ENCODE data around the gene SULT1C4. TPM values are rescaled to one million over a fixed set of nuclear protein-coding genes. Genes with fewer than 3 reads are reported as not detected.
"Not testable (repeated sequence)": the region's sequence is repeated elsewhere in the genome, so short reads cannot be mapped to it uniquely, and the experiment has no call there.

SULT1C4 gene
- total RNA-seq: 0.32 TPM

- ATAC-seq: no peak
Measured at GRCh38 chr2:108377815-108378630, at the start of gene SULT1C4. Gene SULT1C4, plus strand, starts transcription at chr2:108377954. Its CDS starts 384 bp downstream, at chr2:108378338.

GRCh38 chr2:108329771-108330170 is 48.0 kb upstream of the SULT1C4 start:
- ATAC-seq: no peak

- no peak for ATAC-seq
Measured at GRCh38 chr2:108330979-108331378, 46.8 kb upstream of the SULT1C4 start.

GRCh38 chr2:108345951-108346350 is 31.8 kb upstream of the SULT1C4 start:
- ATAC-seq: no peak

GRCh38 chr2:108346827-108347226 is 30.9 kb upstream of the SULT1C4 start:
- ATAC-seq: no peak

- no peak for ATAC-seq
Measured at GRCh38 chr2:108347786-108348185, 30.0 kb upstream of the SULT1C4 start.

- no peak for ATAC-seq
Measured at GRCh38 chr2:108348816-108349570, 28.8 kb upstream of the SULT1C4 start.

- no peak for ATAC-seq
Measured at GRCh38 chr2:108349571-108349928, 28.2 kb upstream of the SULT1C4 start.

- ATAC-seq: no peak
Measured at GRCh38 chr2:108351889-108352288, 25.9 kb upstream of the SULT1C4 start.

GRCh38 chr2:108354136-108354535 is 23.6 kb upstream of the SULT1C4 start:
- ATAC-seq: no peak

GRCh38 chr2:108355906-108356734 is 21.6 kb upstream of the SULT1C4 start:
- ATAC-seq: no peak

GRCh38 chr2:108359336-108359735 is 18.4 kb upstream of the SULT1C4 start:
- ATAC-seq: not testable (repeated sequence)

- ATAC-seq: no peak
Measured at GRCh38 chr2:108360776-108361468, 16.8 kb upstream of the SULT1C4 start.

GRCh38 chr2:108363024-108363907 is 14.5 kb upstream of the SULT1C4 start:
- peak; percentile 26 for ATAC-seq

GRCh38 chr2:108363908-108364225 is 13.9 kb upstream of the SULT1C4 start:
- ATAC-seq: no peak

- no peak for ATAC-seq
Measured at GRCh38 chr2:108364676-108365297, 13.0 kb upstream of the SULT1C4 start.

GRCh38 chr2:108365656-108366055 is 12.1 kb upstream of the SULT1C4 start:
- ATAC-seq: no peak

- ATAC-seq: no peak
Measured at GRCh38 chr2:108367014-108367413, 10.7 kb upstream of the SULT1C4 start.

- no peak for ATAC-seq
Measured at GRCh38 chr2:108367561-108368175, 10.1 kb upstream of the SULT1C4 start.

- no peak for ATAC-seq
Measured at GRCh38 chr2:108369153-108369552, 8.6 kb upstream of the SULT1C4 start.

GRCh38 chr2:108370080-108370479 is 7.7 kb upstream of the SULT1C4 start:
- peak; percentile 93 for ATAC-seq
